GM18499 (cell line): ENCODE measurements around the gene LEO1.

Experiments
- ATAC-seq: cut with Tn5 transposase; IDR thresholded peaks from one replicate; pipeline ENCODE4 v1.9.1; 2021; ENCODE audit warnings: moderate number of reproducible peaks; ENCODE audit not compliant: insufficient read depth, unreplicated experiment

The LEO1 gene

GRCh38 chr15:51935466-51936104, 36.0 kb downstream of the LEO1 start:
- peak; percentile 78 for ATAC-seq

GRCh38 chr15:51932161-51932560, 39.4 kb downstream of the LEO1 start:
- ATAC-seq, result no peak

- no peak for ATAC-seq
These were observed 39.9 kb downstream of the LEO1 start for GRCh38 chr15:51931638-51932037.

- no peak for ATAC-seq
These were observed 40.6 kb downstream of the LEO1 start for GRCh38 chr15:51931016-51931415.

GRCh38 chr15:51926809-51927208, 44.8 kb downstream of the LEO1 start:
- ATAC-seq, result no peak

- ATAC-seq, result no peak
These were observed 47.2 kb downstream of the LEO1 start for GRCh38 chr15:51924156-51925068.

GRCh38 chr15:51917493-51917892, 54.1 kb downstream of the LEO1 start:
- ATAC-seq, result no peak

GRCh38 chr15:51912528-51912927, 59.0 kb downstream of the LEO1 start:
- no peak for ATAC-seq

- ATAC-seq, result no peak
These were observed 62.0 kb downstream of the LEO1 start for GRCh38 chr15:51909584-51909983.

- no peak for ATAC-seq
These were observed 63.3 kb downstream of the LEO1 start for GRCh38 chr15:51908316-51908715.

GRCh38 chr15:51907136-51907862, 64.3 kb downstream of the LEO1 start:
- ATAC-seq, result no peak

- no peak for ATAC-seq
These were observed 66.6 kb downstream of the LEO1 start for GRCh38 chr15:51904931-51905330.

GRCh38 chr15:51904421-51904820, 67.2 kb downstream of the LEO1 start:
- ATAC-seq, result no peak

- ATAC-seq, result no peak
These were observed 82.1 kb downstream of the LEO1 start for GRCh38 chr15:51889486-51889885.

GRCh38 chr15:51888593-51889195, 82.9 kb downstream of the LEO1 start:
- ATAC-seq, result no peak
